ENCODE measurements around the gene ARHGAP45.

The ARHGAP45 gene

GRCh38 chr19:1038978-1039645 lies 27.9 kb upstream of the ARHGAP45 start:
- no peak for DNase-seq

GRCh38 chr19:1039646-1040475 lies 27.1 kb upstream of the ARHGAP45 start, which contains the start of gene ABCA7:
Gene ABCA7 (plus strand): TSS chr19:1040107. CDS start chr19:1041362, 1,255 bp downstream.
- DNase-seq = peak; percentile 98

- peak; percentile 82 for DNase-seq
Observed at GRCh38 chr19:1040476-1041271, 26.3 kb upstream of the ARHGAP45 start.

GRCh38 chr19:1041272-1041834 lies 25.6 kb upstream of the ARHGAP45 start:
- DNase-seq = no peak

- DNase-seq = no peak
Observed at GRCh38 chr19:1041835-1042685, 24.9 kb upstream of the ARHGAP45 start.

- DNase-seq = no peak
Observed at GRCh38 chr19:1042689-1043511, 24.1 kb upstream of the ARHGAP45 start.

- peak; percentile 50 for DNase-seq
Observed at GRCh38 chr19:1045247-1045603, 21.7 kb upstream of the ARHGAP45 start.

- no peak for DNase-seq
Observed at GRCh38 chr19:1046117-1046626, 20.8 kb upstream of the ARHGAP45 start.

- DNase-seq = no peak
Observed at GRCh38 chr19:1046836-1047695, 19.9 kb upstream of the ARHGAP45 start.

- no peak for DNase-seq
Observed at GRCh38 chr19:1047696-1048147, 19.2 kb upstream of the ARHGAP45 start.

- no peak for DNase-seq
Observed at GRCh38 chr19:1049106-1049505, 17.9 kb upstream of the ARHGAP45 start.

GRCh38 chr19:1049800-1050199 lies 17.2 kb upstream of the ARHGAP45 start:
- no peak for DNase-seq

GRCh38 chr19:1050989-1051788 lies 15.8 kb upstream of the ARHGAP45 start:
- no peak for DNase-seq

- no peak for DNase-seq
Observed at GRCh38 chr19:1051791-1052190, 15.2 kb upstream of the ARHGAP45 start.

GRCh38 chr19:1052349-1052975 lies 14.5 kb upstream of the ARHGAP45 start:
- DNase-seq = no peak

GRCh38 chr19:1053176-1054101 lies 13.5 kb upstream of the ARHGAP45 start:
- DNase-seq = no peak

All from effector CD8-positive, alpha-beta T cell (primary cell).